ENCODE data around the gene DNAJB4. TPM values are rescaled to one million over a fixed set of nuclear protein-coding genes. Genes with fewer than 3 reads are reported as not detected.

Gene DNAJB4
- total and polyA plus RNA-seq, 2 donors (not counting 1 experiment from before 2014, with no cell fraction given): 3.6 to 17.0 TPM

DNA sequence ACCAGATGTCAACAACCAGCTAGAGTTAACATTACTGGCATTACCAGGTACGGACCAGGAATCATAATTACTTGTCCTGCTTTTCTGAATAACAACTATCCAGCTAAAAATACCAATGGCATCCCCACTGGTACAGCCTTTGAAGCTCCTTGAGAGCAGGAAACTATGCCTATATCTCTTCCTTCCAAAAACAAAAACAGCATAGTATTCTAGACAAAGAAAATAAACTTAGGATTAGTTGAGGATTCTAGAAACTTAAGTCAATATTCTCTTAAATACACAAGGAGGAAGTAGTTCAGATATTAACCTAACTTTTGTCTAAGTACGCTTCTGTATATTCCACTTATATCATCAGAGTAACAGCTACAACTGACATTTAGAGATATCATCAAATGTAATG is 28.8 kb upstream of the DNAJB4 start:
- peak overlapping the region in 3 of 5 experiments; percentile 3 to 96 (median 28) for H3K4me3 ChIP-seq (ENCODE audit: control extremely low read depth in 1 of 5, extremely low read depth in 1 of 5, insufficient read depth in 1 of 5, low read depth in 2 of 5, low read length in 4 of 5)
- peak overlapping the region; percentile 80 for H3K4me3 Mint-ChIP-seq
- peaks cover 65% of the 10 kb centered on the region for H4K20me1 ChIP-seq (ENCODE audit: control insufficient read depth, insufficient read depth, low read length, poor library complexity, severe bottlenecking)
- POLR2A ChIA-PET: interaction anchor here (0.6 to 1.2 kb wide), 2 partner anchors 29 to 196 kb away, joined by 3 to 6 read pairs; partner anchors contain the start of genes DNAJB4 and MIGA1
- TF ChIP-seq, protein P1, sequence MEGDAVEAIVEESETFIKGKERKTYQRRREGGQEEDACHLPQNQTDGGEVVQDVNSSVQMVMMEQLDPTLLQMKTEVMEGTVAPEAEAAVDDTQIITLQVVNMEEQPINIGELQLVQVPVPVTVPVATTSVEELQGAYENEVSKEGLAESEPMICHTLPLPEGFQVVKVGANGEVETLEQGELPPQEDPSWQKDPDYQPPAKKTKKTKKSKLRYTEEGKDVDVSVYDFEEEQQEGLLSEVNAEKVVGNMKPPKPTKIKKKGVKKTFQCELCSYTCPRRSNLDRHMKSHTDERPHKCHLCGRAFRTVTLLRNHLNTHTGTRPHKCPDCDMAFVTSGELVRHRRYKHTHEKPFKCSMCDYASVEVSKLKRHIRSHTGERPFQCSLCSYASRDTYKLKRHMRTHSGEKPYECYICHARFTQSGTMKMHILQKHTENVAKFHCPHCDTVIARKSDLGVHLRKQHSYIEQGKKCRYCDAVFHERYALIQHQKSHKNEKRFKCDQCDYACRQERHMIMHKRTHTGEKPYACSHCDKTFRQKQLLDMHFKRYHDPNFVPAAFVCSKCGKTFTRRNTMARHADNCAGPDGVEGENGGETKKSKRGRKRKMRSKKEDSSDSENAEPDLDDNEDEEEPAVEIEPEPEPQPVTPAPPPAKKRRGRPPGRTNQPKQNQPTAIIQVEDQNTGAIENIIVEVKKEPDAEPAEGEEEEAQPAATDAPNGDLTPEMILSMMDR (IDR thresholded peaks at IDR 0.05): no peak
- TF ChIP-seq EZH2 (IDR thresholded peaks at IDR 0.05; ENCODE audit: borderline replicate concordance, insufficient read depth, low read depth, low read length, poor library complexity, severe bottlenecking): no peak
- H3K9me3 Mint-ChIP-seq (ENCODE audit: insufficient read depth): no peaks in the 10 kb centered on the region
- peaks cover 41 to 50% of the 10 kb centered on the region in 2 donors for H3K4me1 ChIP-seq (ENCODE audit: control insufficient read depth in 2 of 2, insufficient read depth in 2 of 2, low read length in 2 of 2)
- H3K4me2 ChIP-seq (replicated peaks; ENCODE audit: low read depth, low read length, poor library complexity, severe bottlenecking): peak overlapping the region; percentile 77
- no peaks in the 10 kb centered on the region for H3K27me3 ChIP-seq (replicated peaks in 1 of 4; ENCODE audit: control extremely low read depth in 1 of 4, control insufficient read depth in 3 of 4, insufficient read depth in 4 of 4, low read length in 3 of 4)
- peaks cover 83% of the 10 kb centered on the region for H3K79me2 ChIP-seq (ENCODE audit: control insufficient read depth, insufficient read depth, low read length)
- peaks cover 51% of the 10 kb centered on the region for H3K4me1 Mint-ChIP-seq
- peaks cover 0 to 33% of the 10 kb centered on the region in 2 experiments for H3K36me3 ChIP-seq (replicated peaks in 1 of 2; ENCODE audit: control extremely low read depth in 1 of 2, control insufficient read depth in 1 of 2, extremely low read depth in 1 of 2, insufficient read depth in 2 of 2, low read length in 1 of 2)
- DNase-seq: no peak
- CTCF ChIA-PET: interaction anchor here (1.2 to 1.5 kb wide), 2 partner anchors 26 to 29 kb away, joined by 4 read pairs; partner anchors contain the start of gene DNAJB4
- H3K9me3 ChIP-seq (ENCODE audit: control extremely low read depth in 1 of 3, control insufficient read depth in 2 of 3, insufficient read depth in 1 of 3, low read length in 2 of 3): no peaks in the 10 kb centered on the region
- WGBS (ENCODE audit: insufficient coverage): 86% methylated on average over 1 of the region's 2 CpGs
- no peaks in the 10 kb centered on the region for H3K27me3 Mint-ChIP-seq
- ATAC-seq (ENCODE audit: low read depth): no peak
- peak overlapping the region; percentile 28 for H3K27ac Mint-ChIP-seq
- H3K27ac ChIP-seq (ENCODE audit: low read length in 2 of 2): peak overlapping the region; percentile 21 to 99
- H3K9ac ChIP-seq (ENCODE audit: low read length): peak overlapping the region; percentile 99
- intact Hi-C loops (cut with micrococcal nuclease): no loop called here
- H2AFZ ChIP-seq (ENCODE audit: insufficient read depth, low read depth, low read length, poor library complexity, severe bottlenecking): no peak overlapping the region

DNA sequence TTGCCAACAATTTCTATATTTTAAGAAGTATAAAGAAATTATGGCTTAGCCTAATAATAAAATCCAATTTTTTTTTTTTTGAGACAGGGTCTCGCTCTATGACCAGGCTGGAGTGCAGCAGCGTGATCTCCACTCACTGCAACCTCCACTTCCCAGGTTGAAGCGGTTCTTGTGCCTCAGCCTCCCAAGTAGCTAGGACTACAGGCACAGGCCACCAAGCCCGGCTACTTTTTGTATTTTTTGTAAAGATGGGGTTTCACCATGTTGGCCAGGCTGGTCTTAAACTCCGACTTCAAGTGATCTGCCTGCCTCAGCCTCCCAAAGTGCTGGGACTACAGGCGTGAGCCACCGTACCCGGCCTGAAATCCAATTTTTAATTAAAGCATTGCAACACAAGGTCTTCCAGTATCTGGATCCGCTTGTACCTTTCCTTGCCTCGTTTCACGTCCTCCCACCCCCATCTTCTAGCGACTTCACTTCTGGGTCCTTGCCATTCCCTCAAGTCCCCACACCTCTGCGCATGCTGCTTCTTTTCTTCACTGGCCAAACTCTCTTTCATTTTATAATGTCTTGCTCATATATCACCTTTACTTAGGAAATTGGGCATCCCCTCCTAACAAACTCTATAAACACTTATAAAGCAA is 28.2 kb upstream of the DNAJB4 start:
- H3K27ac Mint-ChIP-seq: no peak overlapping the region
- no peaks in the 10 kb centered on the region for H3K27me3 Mint-ChIP-seq
- Histone ChIP-seq H3K9ac (ENCODE audit: low read length) (peak overlapping the region; percentile 99), H3K27ac (ENCODE audit: low read length in 2 of 2) (peak overlapping the region; percentile 21 to 99), H3K36me3 (replicated peaks in 1 of 2; ENCODE audit: control extremely low read depth in 1 of 2, control insufficient read depth in 1 of 2, extremely low read depth in 1 of 2, insufficient read depth in 2 of 2, low read length in 1 of 2) (peaks cover 0 to 33% of the 10 kb centered on the region in 2 experiments), H3K9me3 (ENCODE audit: control extremely low read depth in 1 of 3, control insufficient read depth in 2 of 3, insufficient read depth in 1 of 3, low read length in 2 of 3) (no peaks in the 10 kb centered on the region), H3K4me3 (ENCODE audit: control extremely low read depth in 1 of 5, extremely low read depth in 1 of 5, insufficient read depth in 1 of 5, low read depth in 2 of 5, low read length in 4 of 5) (peak overlapping the region in 3 of 5 experiments; percentile 89 to 100 (median 96)), H3K79me2 (ENCODE audit: control insufficient read depth, insufficient read depth, low read length) (peaks cover 83% of the 10 kb centered on the region), H3K27me3 (replicated peaks in 1 of 4; ENCODE audit: control extremely low read depth in 1 of 4, control insufficient read depth in 3 of 4, insufficient read depth in 4 of 4, low read length in 3 of 4) (no peaks in the 10 kb centered on the region), H3K4me1 (ENCODE audit: control insufficient read depth in 2 of 2, insufficient read depth in 2 of 2, low read length in 2 of 2) (peaks cover 41 to 50% of the 10 kb centered on the region in 2 donors), H3K4me2 (replicated peaks; ENCODE audit: low read depth, low read length, poor library complexity, severe bottlenecking) (peak overlapping the region; percentile 77), H4K20me1 (ENCODE audit: control insufficient read depth, insufficient read depth, low read length, poor library complexity, severe bottlenecking) (peaks cover 58% of the 10 kb centered on the region), H2AFZ (ENCODE audit: insufficient read depth, low read depth, low read length, poor library complexity, severe bottlenecking) (no peak overlapping the region)
- DNase-seq (no peak), ATAC-seq (ENCODE audit: low read depth) (no peak)
- TF ChIP-seq, protein P1 (IDR thresholded peaks at IDR 0.05): no peak
- TF ChIP-seq EZH2 (IDR thresholded peaks at IDR 0.05; ENCODE audit: borderline replicate concordance, insufficient read depth, low read depth, low read length, poor library complexity, severe bottlenecking): no peak
- H3K4me3 Mint-ChIP-seq: no peak overlapping the region
- POLR2A ChIA-PET: interaction anchor here (1.2 kb wide), 1 partner anchor 29 kb away, joined by 3 read pairs; the partner anchor contains the start of gene DNAJB4
- CTCF ChIA-PET: interaction anchor here (0.8 to 1.2 kb wide), 2 partner anchors 11 to 28 kb away, joined by 3 to 4 read pairs; partner anchors contain the start of gene DNAJB4
- 76% methylated on average over 10 of the region's 13 CpGs for WGBS (ENCODE audit: insufficient coverage)
- intact Hi-C loops (cut with micrococcal nuclease): no loop called here
- peaks cover 47% of the 10 kb centered on the region for H3K4me1 Mint-ChIP-seq
- H3K9me3 Mint-ChIP-seq (ENCODE audit: insufficient read depth): no peaks in the 10 kb centered on the region

Measured in B cell (primary cell).